Ramos (cell line): ENCODE measurements around the gene AGFG1.
"Not testable (repeated sequence)": the region's sequence is repeated elsewhere in the genome, so short reads cannot be mapped to it uniquely, and the experiment has no call there.

Source experiments
- in situ Hi-C: fragments of 300-500 bp; cut with MboI; formaldehyde crosslinking; loops from one replicate; pipeline ENCODE4 v1.14.3; 2022; ENCODE audit warnings: low sequenced_read_pairs; ENCODE audit not compliant: unreplicated experiment

AGFG1 gene

GRCh38 chr2:227597998-227598397, 126.0 kb downstream of the AGFG1 start:
- in situ Hi-C loops, result no loop called here

DNA sequence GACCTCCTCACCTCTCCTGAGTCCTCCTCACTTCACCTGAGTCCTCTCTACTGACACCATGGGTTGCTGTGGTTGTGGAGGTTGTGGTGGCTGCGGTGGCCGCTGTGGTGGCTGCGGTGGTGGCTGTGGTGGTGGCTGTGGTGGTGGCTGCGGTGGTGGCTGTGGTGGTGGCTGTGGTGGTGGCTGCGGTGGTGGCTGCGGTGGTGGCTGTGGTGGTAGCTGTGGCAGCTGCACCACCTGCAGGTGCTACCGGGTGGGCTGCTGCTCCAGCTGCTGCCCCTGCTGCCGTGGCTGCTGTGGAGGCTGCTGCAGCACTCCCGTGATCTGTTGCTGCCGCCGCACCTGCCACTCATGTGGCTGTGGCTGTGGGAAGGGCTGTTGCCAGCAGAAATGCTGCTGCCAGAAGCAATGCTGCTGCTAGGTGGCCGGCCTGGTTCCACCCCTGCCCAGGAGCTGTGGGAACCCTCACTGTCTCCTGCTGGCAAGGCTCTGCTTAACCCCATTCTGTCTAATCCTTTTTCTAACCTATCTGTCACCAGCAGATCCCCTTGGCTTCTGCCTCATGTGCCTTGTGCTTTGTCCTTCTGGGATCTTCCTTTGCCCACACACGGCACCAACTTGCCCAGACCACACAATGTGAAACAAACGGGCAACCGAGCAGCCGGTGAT, 127.0 kb downstream of the AGFG1 start, which contains the start of gene SCYGR2:
Gene SCYGR2 (plus strand): TSS at position 59 of the 669 bp plus-strand sequence. CDS start 0 bp downstream, at position 59.
- in situ Hi-C loops, result not testable (repeated sequence)

GRCh38 chr2:227602358-227602757, 130.4 kb downstream of the AGFG1 start:
- in situ Hi-C loops, result no loop called here

DNA sequence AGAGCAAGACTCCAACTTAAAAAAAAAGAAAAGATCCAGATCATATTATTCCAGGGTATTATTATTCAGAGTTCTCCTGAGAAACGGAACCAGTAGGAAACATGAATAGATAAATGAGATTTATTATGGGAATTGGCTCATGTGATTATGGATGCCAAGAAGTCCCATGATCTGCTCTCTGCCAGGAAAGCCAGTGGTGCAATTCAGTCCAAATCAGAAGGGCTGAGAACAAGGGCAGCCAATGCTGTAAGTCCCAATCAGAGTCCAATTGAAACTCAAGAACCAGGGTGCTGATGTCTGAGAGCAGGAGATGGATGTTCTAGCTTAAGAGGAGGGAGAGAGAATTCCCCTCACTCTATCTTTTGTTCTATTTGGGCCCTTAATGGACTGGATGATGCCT, 134.5 kb downstream of the AGFG1 start:
- in situ Hi-C loops, result no loop called here

DNA sequence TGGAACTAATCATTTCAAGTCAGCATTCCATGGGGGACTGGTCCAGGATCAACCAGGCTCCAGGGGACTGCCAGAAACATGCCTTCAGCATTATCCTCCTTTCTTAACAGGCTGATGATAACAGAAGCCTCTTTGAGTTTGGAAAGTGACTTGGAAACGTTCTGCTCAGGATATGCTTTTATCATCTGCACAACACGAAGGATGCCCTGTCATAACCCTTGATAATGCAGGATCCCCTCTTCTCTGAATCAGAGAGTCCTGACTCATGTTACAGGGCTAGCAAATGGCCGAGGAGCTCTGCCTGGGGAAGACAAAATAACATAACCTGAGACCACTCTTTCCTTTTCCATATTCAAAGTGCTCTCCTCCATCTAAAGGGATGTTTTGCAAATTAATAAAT, 136.0 kb downstream of the AGFG1 start:
- in situ Hi-C loops, result no loop called here

DNA sequence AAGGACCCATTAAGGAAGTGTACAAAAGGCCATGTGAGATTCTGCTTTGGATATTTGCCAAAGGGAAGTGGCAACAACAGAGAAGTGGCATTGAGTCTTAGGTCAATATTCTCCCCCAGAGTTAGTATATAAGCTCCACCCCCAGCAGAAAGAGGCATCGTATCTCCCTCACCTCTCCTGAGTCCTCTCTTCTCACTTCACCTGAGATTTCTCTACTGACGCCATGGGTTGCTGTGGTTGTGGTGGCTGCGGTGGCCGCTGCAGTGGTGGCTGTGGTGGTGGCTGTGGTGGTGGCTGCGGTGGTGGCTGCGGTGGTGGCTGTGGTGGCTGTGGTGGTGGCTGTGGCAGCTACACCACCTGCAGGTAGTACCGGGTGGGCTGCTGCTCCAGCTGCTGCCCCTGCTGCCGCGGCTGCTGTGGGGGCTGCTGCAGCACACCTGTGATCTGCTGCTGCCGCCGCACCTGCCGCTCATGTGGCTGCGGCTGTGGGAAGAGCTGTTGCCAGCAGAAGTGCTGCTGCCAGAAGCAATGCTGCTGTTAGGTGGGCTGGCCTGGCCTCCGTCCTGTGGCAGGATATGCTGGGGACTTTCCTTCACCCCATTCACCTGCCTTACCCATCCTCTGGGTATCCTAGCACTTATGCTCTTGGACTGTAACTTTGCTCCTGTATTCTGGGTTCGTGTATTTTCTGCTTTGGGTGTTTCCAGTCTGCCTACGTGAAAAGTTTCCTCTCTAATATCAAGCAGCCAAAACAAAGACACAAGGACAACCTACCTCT, 136.8 kb downstream of the AGFG1 start:
- in situ Hi-C loops, result no loop called here

- in situ Hi-C loops, result no loop called here
Observed at GRCh38 chr2:227610123-227610522, 138.2 kb downstream of the AGFG1 start.
